GM12873 (cell line): ENCODE results near the gene FAM151A.
A peak's percentile ranks its signal among the peaks of the same experiment; 100 is the strongest.

Experiments
- CTCF ChIP-seq: IDR thresholded peaks from 2 replicates; pipeline ENCODE4 v1.5.1; 2012; ENCODE audit warnings: low read depth, mild to moderate bottlenecking, moderate library complexity, low read length, control low read depth; ENCODE audit not compliant: insufficient read depth; ENCODE audit errors: missing control alignments

FAM151A gene

GRCh38 chr1:54581621-54582035 is 41.7 kb downstream of the FAM151A start:
- no peak for TF ChIP-seq CTCF

DNA sequence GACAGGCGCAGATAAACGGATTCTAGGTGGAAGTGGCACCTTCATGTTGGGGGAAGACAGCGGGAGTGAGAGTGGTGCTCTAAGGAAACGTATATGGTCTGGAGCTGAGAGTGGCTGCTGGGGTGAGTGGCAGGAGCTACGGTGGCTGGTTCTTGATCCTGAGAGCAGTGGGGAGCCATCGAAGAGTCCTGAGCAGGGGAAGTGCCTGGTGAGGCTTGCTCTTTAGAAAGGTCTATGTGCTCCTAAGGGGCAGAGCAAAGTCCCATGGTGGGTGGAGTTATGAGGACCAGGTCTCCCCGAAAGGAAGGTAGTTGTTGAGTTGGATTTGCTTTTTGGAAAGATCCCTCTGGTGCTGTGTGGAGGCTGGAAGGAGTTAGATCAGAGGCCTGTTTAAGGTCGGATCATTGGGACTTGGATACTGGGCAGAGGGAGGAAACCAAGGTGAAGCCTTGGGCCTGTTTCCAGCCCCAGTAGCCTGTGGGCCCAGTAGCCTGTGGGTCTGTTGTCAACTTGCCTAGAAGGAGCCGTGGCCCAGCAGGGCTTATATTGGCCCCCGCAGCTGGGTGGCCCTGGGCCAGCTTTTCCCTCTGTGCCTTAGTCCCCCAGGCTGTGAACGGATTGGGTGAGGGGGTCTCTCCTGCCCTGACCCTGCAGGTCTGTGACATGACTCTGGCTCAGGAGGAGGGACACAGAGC is 42.3 kb downstream of the FAM151A start:
- no peak for TF ChIP-seq CTCF

- no peak for TF ChIP-seq CTCF
Measured at GRCh38 chr1:54579337-54579781, 44.0 kb downstream of the FAM151A start.

DNA sequence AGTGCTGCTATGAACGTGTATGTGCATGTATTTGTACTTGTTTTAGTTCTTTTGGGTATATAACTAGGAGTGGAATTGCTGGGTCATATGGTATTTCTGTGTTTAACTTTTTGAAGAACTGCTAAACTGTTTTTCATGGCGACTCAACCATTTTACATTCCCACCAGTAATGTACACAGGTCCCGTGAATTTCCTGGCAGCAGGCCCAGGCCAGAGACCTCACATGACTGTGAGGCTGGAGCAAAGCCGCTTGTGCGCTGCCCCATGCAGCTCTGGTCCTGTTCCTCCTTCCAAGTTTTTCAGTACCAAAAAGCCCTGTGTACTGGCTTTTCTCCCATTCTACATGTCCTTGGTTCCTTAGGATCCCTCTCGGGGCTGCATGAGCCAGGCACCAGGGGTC is 45.7 kb downstream of the FAM151A start:
- TF ChIP-seq CTCF, result no peak

DNA sequence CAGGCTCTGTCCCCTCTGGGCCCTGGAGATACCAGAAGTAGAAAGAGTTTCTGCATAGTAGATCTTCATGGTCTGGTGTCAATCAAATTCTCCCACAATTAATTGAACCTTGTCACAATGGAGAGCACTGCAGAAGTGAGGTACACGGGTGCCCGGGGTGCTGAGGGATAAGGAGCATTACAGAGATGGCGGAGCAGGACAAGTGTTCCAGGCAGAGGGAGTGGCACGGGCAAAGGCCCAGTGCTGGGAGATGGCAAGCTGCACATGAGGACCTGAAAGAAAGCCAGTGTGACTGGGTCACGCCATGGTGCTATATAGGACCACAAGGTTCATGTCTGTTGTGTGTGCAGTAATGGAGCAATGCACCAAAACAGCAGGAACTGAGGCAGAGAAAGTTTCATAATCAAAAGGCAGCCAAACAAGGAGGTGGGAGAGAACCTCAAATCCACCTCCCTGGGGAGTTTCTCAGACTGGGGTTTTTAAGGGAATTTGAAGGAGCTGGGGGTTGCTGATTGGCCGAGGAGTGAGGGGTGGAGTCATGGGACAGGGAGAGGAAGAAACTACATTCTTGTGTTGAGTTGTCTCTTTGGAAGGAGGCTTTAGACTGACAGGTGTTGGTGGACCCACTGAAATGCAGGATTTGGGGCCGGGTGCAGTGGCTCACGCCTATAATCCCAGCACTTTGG is 47.6 kb downstream of the FAM151A start:
- TF ChIP-seq CTCF, result no peak

- TF ChIP-seq CTCF, result peak; percentile 13
Measured at GRCh38 chr1:54575161-54575560, 48.2 kb downstream of the FAM151A start.

DNA sequence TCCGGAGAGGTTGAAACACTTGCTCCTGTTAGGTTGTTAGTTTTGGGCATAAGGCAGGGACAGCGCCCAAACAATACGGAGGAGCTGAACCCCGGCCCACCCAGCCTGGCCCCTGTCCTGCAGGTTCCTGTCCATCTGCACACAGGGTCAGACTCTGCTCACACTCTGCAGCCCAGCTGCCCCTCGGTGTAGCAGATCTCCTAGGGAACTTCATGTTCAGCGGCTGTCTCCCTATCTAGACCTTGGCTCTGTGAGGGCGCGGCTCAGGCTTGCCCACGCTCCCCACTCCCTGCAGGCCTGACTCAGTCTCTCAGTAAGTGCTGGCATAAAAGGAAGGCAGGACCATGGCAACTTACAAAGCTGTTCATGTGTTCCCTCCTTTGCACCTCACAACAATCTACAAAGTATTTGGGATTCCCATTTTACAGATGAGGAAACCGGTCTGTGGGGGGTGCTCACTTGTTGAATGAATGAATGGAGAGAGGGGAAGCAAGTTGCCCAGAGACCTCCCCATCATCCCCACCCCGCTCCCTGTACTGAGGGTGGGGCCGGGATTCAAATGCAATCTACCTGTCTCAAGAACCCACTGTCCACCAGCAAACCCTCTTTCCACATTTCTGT is 49.1 kb downstream of the FAM151A start:
- TF ChIP-seq CTCF, result no peak
